Adrenal gland (tissue), 12 donors: ENCODE results near the gene TRPC6. TPM values are rescaled to one million over a fixed set of nuclear protein-coding genes. Genes with fewer than 3 reads are reported as not detected.

Experiments used
- DNase-seq, 7 donors: peaks; one replicate each; pipeline ENCODE4 v3.0.0-alpha.2; 2019 to 2020
- H3K27ac ChIP-seq, 5 donors: fragments of 200-600 bp; sonication (generic) in 4 of 5; 1 replicate in 3 of 5; 2 replicates in 2 of 5; pipeline versions ENCODE4 v1.5.1 to v1.8.0; 2016 to 2020; ENCODE audit warnings: mild to moderate bottlenecking in 1 of 5
- H3K27me3 ChIP-seq: fragments of 200-600 bp; 2 replicates; pipeline ENCODE4 v1.8.0; 2021
- H3K36me3 ChIP-seq, 2 donors: fragments of 200-600 bp; replicated peaks in 1 of 2; 1 replicate in 1 of 2; 2 replicates in 1 of 2; pipeline versions ENCODE4 v1.5.1 to v1.8.0; 2018 to 2022
- H3K4me1 ChIP-seq, 2 donors: fragments of 200-600 bp; replicated peaks in 1 of 2; 1 replicate in 1 of 2; 2 replicates in 1 of 2; pipeline versions ENCODE4 v1.5.1 to v1.8.0; 2018 to 2021
- H3K4me3 ChIP-seq, 4 donors: fragments of 200-600 bp; sonication (generic) in 3 of 4; one replicate each; pipeline ENCODE4 v1.5.1; 2016 to 2018
- H3K9me3 ChIP-seq, 3 donors: fragments of 200-600 bp; sonication (generic) in 1 of 3; replicated peaks in 1 of 3; 1 replicate in 2 of 3; 2 replicates in 1 of 3; pipeline versions ENCODE4 v1.5.1 to v1.8.0; 2016 to 2021
- CTCF ChIP-seq, 6 experiments: fragments of 450-650 bp in 4 of 6; fragments of 200-600 bp in 2 of 6; sonication (generic) in 1 of 6; IDR thresholded peaks; 1 replicate in 5 of 6; 2 replicates in 1 of 6; pipeline versions ENCODE4 v1.5.1 to v1.8.0; 2016 to 2021; ENCODE audit warnings: antibody characterized with exemption in 6 of 6, mild to moderate bottlenecking in 2 of 6, moderate library complexity in 1 of 6
- POLR2A ChIP-seq, 2 donors: fragments of 450-650 bp; IDR thresholded peaks; one replicate each; pipeline ENCODE4 v1.6.1; 2017; ENCODE audit warnings: antibody characterized with exemption in 2 of 2, mild to moderate bottlenecking in 2 of 2, moderate library complexity in 1 of 2
- WGBS, 4 donors: extraction: QIAGEN DNeasy Blood & Tissue Kit in 2 of 4; methylation state at CpG; one replicate each; pipeline versions ENCODE4 v1.1.5 to v1.1.7; 2013 to 2017; 5-methylcytosine and 5-hydroxymethylcytosine counted together
- intact Hi-C, 2 donors: fragments of 100-400 bp; cut with DNase I; formaldehyde crosslinking; loops; one replicate each; pipeline versions ENCODE4 v1.14.1 to v1.15.0; 2022 to 2023
- polyA plus RNA-seq, 3 donors: library from polyadenylated mRNA; stranded (reverse); fragments of 200-250 nt in 2 of 3; fragments of 350-450 nt in 1 of 3; fragmentation: Illumina TruSeq in 1 of 3; extraction: RNeasy Lipid Tissue Mini Kit (QIAGEN cat#74804) in 1 of 3; gene quantifications; one replicate each; pipeline ENCODE4 v1.2.3, GENCODE V29; 2013 to 2014
- total RNA-seq, 9 donors: library from RNA; depleted of rRNA in 4 of 9; stranded (reverse); fragments of >200 nt in 4 of 9; fragments of 120-200 nt in 1 of 9; fragmentation: NEBNext Ultra II Directional in 1 of 9; extraction: Animal tissue kit (Norgen Biotek cat#: 25700) in 1 of 9; gene quantifications; one replicate each; pipeline versions ENCODE4 v1.1.0 to v1.2.4, GENCODE V29; 2013 to 2023
- donor health status: healthy with polysubstance abuse.
- donor health status: Bipolar disorder and iron deficiency.
- donor health status: DM: yes; HTN: yes; CAD: no.
- donor health status: DM: no; HTN: no; CAD: no.
- donor health status: DM: no; HTN: no; CAD: no.
- donor health status: DM: yes; HTN: yes; CAD: no.

TRPC6 gene
- total and polyA plus RNA-seq, 12 donors: 0.24 to 2.8 (median 0.55) TPM; not detected in 1

GRCh38 chr11:101475699-101476098, 108.1 kb downstream of the TRPC6 start:
- intact Hi-C loops: no loop called here
- TF ChIP-seq CTCF (IDR thresholded peaks at IDR 0.05) (no peak), POLR2A (IDR thresholded peaks at IDR 0.05) (no peak)
- 71 to 81% (median 77%) methylated on average over 4 of the region's 4 CpGs for WGBS, 4 donors

GRCh38 chr11:101474666-101475065, 109.1 kb downstream of the TRPC6 start:
- Histone ChIP-seq H3K4me3 (no peak overlapping the region), H3K9me3 (no peaks in the 10 kb centered on the region), H3K36me3 (no peaks in the 10 kb centered on the region), H3K27ac (no peak overlapping the region), H3K27me3 (no peaks in the 10 kb centered on the region), H3K4me1 (no peaks in the 10 kb centered on the region)
- TF ChIP-seq POLR2A (IDR thresholded peaks at IDR 0.05) (no peak), CTCF (IDR thresholded peaks at IDR 0.05) (no peak)
- intact Hi-C loops: no loop called here
- WGBS, 4 donors: 85 to 91% (median 86%) methylated on average over 3 of the region's 3 CpGs
- no peak for DNase-seq

More at GRCh38 chr11:101475699-101476098, 108.1 kb downstream of the TRPC6 start:
- H3K36me3 ChIP-seq: no peaks in the 10 kb centered on the region
- H3K9me3 ChIP-seq: no peaks in the 10 kb centered on the region
- no peaks in the 10 kb centered on the region for H3K4me1 ChIP-seq
- H3K27me3 ChIP-seq: no peaks in the 10 kb centered on the region
- DNase-seq: no peak
- no peak overlapping the region for H3K27ac ChIP-seq
- no peak overlapping the region for H3K4me3 ChIP-seq

GRCh38 chr11:101470881-101471520, 112.8 kb downstream of the TRPC6 start:
- no peaks in the 10 kb centered on the region for H3K27me3 ChIP-seq
- 58 to 80% (median 69%) methylated on average over 3 of the region's 3 CpGs for WGBS, 4 donors
- intact Hi-C loops: no loop called here
- H3K4me1 ChIP-seq: no peaks in the 10 kb centered on the region
- H3K4me3 ChIP-seq: no peak overlapping the region
- no peak overlapping the region for H3K27ac ChIP-seq
- TF ChIP-seq CTCF (IDR thresholded peaks at IDR 0.05) (no peak), POLR2A (IDR thresholded peaks at IDR 0.05) (no peak)
- no peak for DNase-seq
- no peaks in the 10 kb centered on the region for H3K36me3 ChIP-seq
- H3K9me3 ChIP-seq: no peaks in the 10 kb centered on the region

- Histone ChIP-seq H3K9me3 (no peaks in the 10 kb centered on the region), H3K27ac (no peak overlapping the region), H3K4me1 (no peaks in the 10 kb centered on the region), H3K27me3 (no peaks in the 10 kb centered on the region), H3K36me3 (no peaks in the 10 kb centered on the region), H3K4me3 (no peak overlapping the region)
- WGBS, 4 donors: 49 to 68% (median 55%) methylated on average over 2 of the region's 2 CpGs
- TF ChIP-seq POLR2A (IDR thresholded peaks at IDR 0.05) (no peak), CTCF (IDR thresholded peaks at IDR 0.05) (no peak)
- intact Hi-C loops: no loop called here
- DNase-seq: no peak
Measured at GRCh38 chr11:101470419-101470818, 113.4 kb downstream of the TRPC6 start.
